ENCODE results near the gene CYB561. TPM values are rescaled to one million over a fixed set of nuclear protein-coding genes. Genes with fewer than 3 reads are reported as not detected.

Gene CYB561
- total RNA-seq, 1 experiment from 2014 or later: 57.2 TPM

DNA sequence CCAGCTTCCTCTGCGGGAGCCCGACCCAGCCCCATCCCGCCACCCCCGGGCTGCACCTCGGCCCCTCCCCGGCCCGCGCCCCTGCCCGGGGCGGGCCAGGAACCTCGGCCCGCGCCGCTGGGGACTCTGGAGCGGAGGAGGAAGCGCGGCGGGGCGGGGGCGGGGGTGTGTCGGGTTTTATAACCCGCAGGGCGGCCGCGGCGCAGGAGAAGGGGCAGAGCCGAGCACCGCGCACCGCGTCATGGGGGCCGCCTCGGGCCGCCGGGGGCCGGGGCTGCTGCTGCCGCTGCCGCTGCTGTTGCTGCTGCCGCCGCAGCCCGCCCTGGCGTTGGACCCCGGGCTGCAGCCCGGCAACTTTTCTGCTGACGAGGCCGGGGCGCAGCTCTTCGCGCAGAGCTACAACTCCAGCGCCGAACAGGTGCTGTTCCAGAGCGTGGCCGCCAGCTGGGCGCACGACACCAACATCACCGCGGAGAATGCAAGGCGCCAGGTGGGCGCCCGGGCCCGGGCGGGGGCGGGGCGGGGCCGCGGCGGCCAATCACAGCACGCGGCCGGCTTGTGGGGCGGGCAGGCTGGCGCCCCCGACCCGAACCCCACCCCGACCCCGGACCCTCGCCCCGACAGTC is 30.9 kb upstream of the CYB561 start, which contains the start of gene ACE:
TSS of gene ACE (plus strand) at position 208 of the 626 bp plus-strand sequence. CDS start at position 242, 34 bp downstream.
- Mint-ChIP-seq H3K4me1 (ENCODE audit: insufficient read depth, unreplicated experiment) (no peaks in the 10 kb centered on the region), H3K9me3 (ENCODE audit: unreplicated experiment) (no peaks in the 10 kb centered on the region), H3K36me3 (ENCODE audit: insufficient read depth, unreplicated experiment) (no peaks in the 10 kb centered on the region), H3K27me3 (ENCODE audit: insufficient read depth, unreplicated experiment) (no peaks in the 10 kb centered on the region), H3K27ac (ENCODE audit: low read depth, unreplicated experiment) (no peak within 1 kb of the TSS), H3K4me3 (ENCODE audit: unreplicated experiment) (peak within 1 kb of the TSS; percentile 63)
- intact Hi-C loops (cut with micrococcal nuclease): no loop called here
- BruUV-seq (replicated peaks): no TSS peak
- no peak for TF ChIP-seq CTCF (IDR thresholded peaks at IDR 0.05; ENCODE audit: unreplicated experiment)
- no peak for DNase-seq (ENCODE audit: unreplicated experiment)
- ChIA-PET POLR2A (no interaction called here), CTCF (interaction anchor here (1.1 to 6.9 kb wide), 3 partner anchors 13 to 45 kb away, joined by 3 to 216 read pairs (median 62); partner anchors contain the start of gene CYB561)

DNA sequence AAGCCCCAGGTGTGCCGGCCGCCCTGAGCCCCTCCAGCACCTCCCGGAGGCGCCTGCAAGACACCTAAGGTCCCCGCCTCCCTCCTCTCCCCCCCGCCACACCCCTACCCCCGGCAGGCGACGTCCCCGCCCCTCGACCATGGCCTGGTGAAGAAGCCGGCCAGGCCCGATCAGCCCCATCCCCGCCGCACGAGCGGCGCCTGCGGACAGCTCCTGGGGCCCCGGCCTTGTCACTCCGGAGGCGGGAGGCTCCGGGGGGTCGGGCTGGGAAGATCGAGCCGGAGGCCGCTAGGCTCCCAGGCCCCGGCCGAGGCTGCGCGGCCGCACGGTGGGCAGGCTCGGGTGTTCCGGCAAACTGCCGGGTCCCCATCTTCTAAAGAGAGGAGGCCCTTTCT is 30.4 kb upstream of the CYB561 start:
- intact Hi-C loops (cut with micrococcal nuclease): no loop called here

DNA sequence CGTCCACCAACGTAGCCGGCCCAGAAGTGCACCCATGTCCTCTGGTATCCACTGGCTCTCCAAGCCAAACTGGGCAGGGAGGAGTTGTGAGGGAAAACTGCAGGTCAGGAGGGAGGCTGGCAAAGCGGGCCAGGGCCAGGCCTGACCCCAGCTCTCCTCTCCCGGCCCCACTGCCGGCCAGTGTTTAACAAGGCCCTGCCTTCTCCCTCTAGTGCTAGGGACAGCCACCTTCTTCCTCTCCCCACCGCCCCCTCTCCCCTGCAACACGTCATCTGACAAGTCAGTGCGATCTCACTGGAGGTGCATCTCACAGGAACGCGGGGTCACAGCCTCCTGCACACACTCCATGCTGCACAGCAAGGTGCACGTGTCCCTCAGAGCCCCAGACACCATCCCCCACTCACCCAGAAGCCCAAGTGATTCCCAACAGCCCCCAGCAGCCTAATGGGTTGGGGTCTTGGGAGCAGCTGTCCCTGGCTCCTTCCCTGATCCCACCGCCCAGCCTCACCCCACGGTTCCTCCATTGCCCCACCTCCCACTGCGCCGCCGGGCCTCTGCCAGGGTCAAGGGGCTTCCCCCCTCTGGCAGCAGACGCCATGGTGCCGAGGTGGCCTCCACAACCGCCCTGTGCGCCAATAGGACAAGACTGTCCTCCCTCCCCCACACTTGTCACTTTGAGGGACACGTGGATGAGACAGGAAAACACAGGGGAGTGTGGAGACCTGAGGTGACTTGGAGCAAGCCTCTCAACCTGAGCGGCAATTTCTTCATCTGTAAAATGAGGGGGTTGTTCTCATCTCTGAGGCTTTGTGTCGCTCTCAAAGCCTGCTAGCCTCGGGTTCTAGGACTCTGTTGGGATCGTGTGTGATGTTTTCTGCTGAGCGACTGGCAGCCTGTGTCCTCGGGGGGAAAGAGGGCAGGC is 29.6 kb upstream of the CYB561 start:
- DNase-seq (ENCODE audit: unreplicated experiment): no peak
- Mint-ChIP-seq H3K9me3 (ENCODE audit: unreplicated experiment) (no peaks in the 10 kb centered on the region), H3K27me3 (ENCODE audit: insufficient read depth, unreplicated experiment) (no peaks in the 10 kb centered on the region), H3K27ac (ENCODE audit: low read depth, unreplicated experiment) (no peak overlapping the region), H3K4me3 (ENCODE audit: unreplicated experiment) (no peak overlapping the region), H3K36me3 (ENCODE audit: insufficient read depth, unreplicated experiment) (no peaks in the 10 kb centered on the region), H3K4me1 (ENCODE audit: insufficient read depth, unreplicated experiment) (no peaks in the 10 kb centered on the region)
- ChIA-PET POLR2A (no interaction called here), CTCF (interaction anchor here (0.7 to 6.9 kb wide), 5 partner anchors 12 to 802 kb away, joined by 3 to 216 read pairs (median 6); partner anchors contain the start of gene CYB561)
- no TSS peak for BruUV-seq (replicated peaks)
- intact Hi-C loops (cut with micrococcal nuclease): no loop called here
- TF ChIP-seq CTCF (IDR thresholded peaks at IDR 0.05; ENCODE audit: unreplicated experiment): no peak

More for the DNA sequence above, 30.4 kb upstream of the CYB561 start:
- Mint-ChIP-seq H3K27me3 (ENCODE audit: insufficient read depth, unreplicated experiment) (no peaks in the 10 kb centered on the region), H3K4me1 (ENCODE audit: insufficient read depth, unreplicated experiment) (no peaks in the 10 kb centered on the region), H3K9me3 (ENCODE audit: unreplicated experiment) (no peaks in the 10 kb centered on the region), H3K36me3 (ENCODE audit: insufficient read depth, unreplicated experiment) (no peaks in the 10 kb centered on the region), H3K4me3 (ENCODE audit: unreplicated experiment) (no peak overlapping the region), H3K27ac (ENCODE audit: low read depth, unreplicated experiment) (no peak overlapping the region)
- CTCF ChIA-PET: interaction anchor here (1.1 to 6.9 kb wide), 3 partner anchors 13 to 45 kb away, joined by 3 to 216 read pairs (median 62); partner anchors contain the start of gene CYB561
- TF ChIP-seq CTCF (IDR thresholded peaks at IDR 0.05; ENCODE audit: unreplicated experiment): no peak
- BruUV-seq (replicated peaks): no TSS peak
- no peak for DNase-seq (ENCODE audit: unreplicated experiment)
- POLR2A ChIA-PET: no interaction called here

Measured in MCF 10A (cell line).